Keratinocyte (primary cell): Measurements from ENCODE around the gene ACTN2. TPM values are rescaled to one million over a fixed set of nuclear protein-coding genes. Genes with fewer than 3 reads are reported as not detected.

Source experiments
- DNase-seq: peaks from one replicate; pipeline ENCODE4 v3.0.0-alpha.2; 2011; ENCODE audit warnings: low read depth, missing footprints, low spot score
- FAIRE-seq: peaks from 2 replicates; lab custom pipeline; 2011; peaks lifted over from hg19 to GRCh38; lab: Jason Lieb, UNC
- H2AFZ ChIP-seq: 2 replicates; pipeline ENCODE4 v1.6.0; 2012; ENCODE audit warnings: low read length, control low read depth, inconsistent platforms; ENCODE audit not compliant: control insufficient read depth
- H3K27ac ChIP-seq: 2 replicates; pipeline ENCODE4 v1.5.1; 2011; ENCODE audit warnings: low read length; ENCODE audit not compliant: control insufficient read depth, insufficient read depth
- H3K27me3 ChIP-seq: 3 replicates; pipeline ENCODE4 v1.6.0; 2011; ENCODE audit warnings: low read length; ENCODE audit not compliant: control insufficient read depth, insufficient read depth; ENCODE audit errors: extremely low read depth
- H3K36me3 ChIP-seq, 2 experiments: 2 replicates in 1 of 2; 3 replicates in 1 of 2; pipeline ENCODE4 v1.5.1; 2011; ENCODE audit warnings: low read length in 2 of 2, mild to moderate bottlenecking in 1 of 2; ENCODE audit not compliant: control insufficient read depth in 2 of 2, insufficient read depth in 2 of 2; ENCODE audit errors: extremely low read depth in 1 of 2
- H3K4me1 ChIP-seq: 3 replicates; pipeline ENCODE4 v1.5.1; 2011; ENCODE audit warnings: low read length; ENCODE audit not compliant: control insufficient read depth, insufficient read depth; ENCODE audit errors: extremely low read depth
- H3K4me2 ChIP-seq: 3 replicates; pipeline ENCODE4 v1.6.0; 2011; ENCODE audit warnings: low read depth, low read length; ENCODE audit not compliant: control insufficient read depth, insufficient read depth; ENCODE audit errors: extremely low read depth
- H3K4me3 ChIP-seq, 3 experiments: fragments of 200-600 bp in 1 of 3; sonication (generic) in 1 of 3; 2 replicates in 2 of 3; 3 replicates in 1 of 3; pipeline ENCODE4 v1.5.1; 2011 to 2016; ENCODE audit warnings: low read length in 3 of 3, mild to moderate bottlenecking in 3 of 3, control low read depth in 2 of 3, inconsistent platforms in 1 of 3, low read depth in 1 of 3, mixed read lengths in 1 of 3, mixed run types in 1 of 3, moderate library complexity in 1 of 3; ENCODE audit not compliant: control insufficient read depth in 2 of 3, insufficient read depth in 2 of 3; ENCODE audit errors: extremely low read depth in 1 of 3
- H3K79me2 ChIP-seq: 2 replicates; pipeline ENCODE4 v1.6.0; 2012; ENCODE audit warnings: low read length; ENCODE audit not compliant: control insufficient read depth, insufficient read depth
- H3K9ac ChIP-seq: 3 replicates; pipeline ENCODE4 v1.6.0; 2011; ENCODE audit warnings: low read length; ENCODE audit not compliant: control insufficient read depth, insufficient read depth; ENCODE audit errors: extremely low read depth
- H3K9me1 ChIP-seq: 3 replicates; pipeline ENCODE4 v1.6.0; 2011; ENCODE audit warnings: low read length; ENCODE audit not compliant: control insufficient read depth, insufficient read depth; ENCODE audit errors: extremely low read depth
- H3K9me3 ChIP-seq: 2 replicates; pipeline ENCODE4 v1.5.1; 2012; ENCODE audit warnings: low read depth, low read length; ENCODE audit not compliant: control insufficient read depth
- H4K20me1 ChIP-seq: 3 replicates; pipeline ENCODE4 v1.6.0; 2011; ENCODE audit warnings: low read length; ENCODE audit not compliant: control insufficient read depth, insufficient read depth; ENCODE audit errors: extremely low read depth
- CTCF ChIP-seq, 3 experiments: IDR thresholded peaks in 1 of 3; conservative IDR thresholded peaks in 1 of 3; optimal IDR thresholded peaks in 1 of 3; 2 replicates in 2 of 3; 3 replicates in 1 of 3; pipeline versions ENCODE3 to v1.5.1; 2011; ENCODE audit warnings: low read length in 3 of 3, mild to moderate bottlenecking in 3 of 3, moderate library complexity in 2 of 3, control low read depth in 1 of 3, inconsistent platforms in 1 of 3; ENCODE audit not compliant: insufficient read depth in 2 of 3; ENCODE audit errors: extremely low read depth in 1 of 3
- EZH2 ChIP-seq: IDR thresholded peaks from one replicate; pipeline ENCODE4 v1.6.1; 2012; ENCODE audit warnings: inconsistent platforms, mild to moderate bottlenecking, low read length, moderate library complexity
- dilution Hi-C: fragments of 300-500 bp; cut with MboI; formaldehyde crosslinking; loops from one replicate; pipeline ENCODE4 v1.7.0; 2020; ENCODE audit warnings: low sequenced_read_pairs; ENCODE audit not compliant: extremely low pct_ligation_motif_present
- polyA plus RNA-seq, 5 experiments: library from polyadenylated mRNA; depleted of rRNA in 3 of 5; stranded (reverse) in 3 of 5; stranded (forward) in 1 of 5; unstranded in 1 of 5; fragments of >200 nt; gene quantifications; 1 replicate in 1 of 5; 2 replicates in 3 of 5; 3 replicates in 1 of 5; pipeline versions ENCODE4 v1.2.1 to v1.2.3, GENCODE V29; 2011 to 2012; ENCODE audit warnings: missing spikeins in 2 of 5, low read depth in 1 of 5, low replicate concordance in 1 of 5

ACTN2 gene
- polyA plus RNA-seq, 1 donor (not counting 4 experiments of a cell fraction or from before 2014, with no cell fraction given): not detected

- FAIRE-seq (no peak), DNase-seq (no peak)
- Histone ChIP-seq H3K9me1 (no peaks in the 10 kb centered on the region), H3K9ac (no peak overlapping the region), H2AFZ (no peak overlapping the region), H3K4me1 (no peaks in the 10 kb centered on the region), H3K9me3 (no peaks in the 10 kb centered on the region), H3K4me2 (no peak overlapping the region), H3K27me3 (no peaks in the 10 kb centered on the region), H4K20me1 (no peaks in the 10 kb centered on the region), H3K4me3 (no peak overlapping the region), H3K36me3 (no peaks in the 10 kb centered on the region), H3K27ac (no peak overlapping the region), H3K79me2 (no peaks in the 10 kb centered on the region)
- TF ChIP-seq CTCF (optimal IDR thresholded peaks at IDR 0.05 in 1 of 3, IDR thresholded peaks at IDR 0.05 in 1 of 3, conservative IDR thresholded peaks at IDR 0.05 in 1 of 3; ENCODE audit: extremely low read depth in 1 of 3, insufficient read depth in 2 of 3, low read length in 3 of 3) (no peak), EZH2 (no peak)
- dilution Hi-C loops: no loop called here
Measured at GRCh38 chr1:236761397-236762132, 75.3 kb downstream of the ACTN2 start.

- Histone ChIP-seq H2AFZ (no peak overlapping the region), H3K9me3 (no peaks in the 10 kb centered on the region), H3K9ac (no peak overlapping the region), H3K4me1 (no peaks in the 10 kb centered on the region), H3K79me2 (no peaks in the 10 kb centered on the region), H3K36me3 (no peaks in the 10 kb centered on the region), H3K4me2 (no peak overlapping the region), H3K9me1 (no peaks in the 10 kb centered on the region), H3K4me3 (no peak overlapping the region), H3K27me3 (no peaks in the 10 kb centered on the region), H4K20me1 (no peaks in the 10 kb centered on the region), H3K27ac (no peak overlapping the region)
- dilution Hi-C loops: no loop called here
- no peak for TF ChIP-seq EZH2
- TF ChIP-seq CTCF (optimal IDR thresholded peaks at IDR 0.05 in 1 of 3, IDR thresholded peaks at IDR 0.05 in 1 of 3, conservative IDR thresholded peaks at IDR 0.05 in 1 of 3; ENCODE audit: extremely low read depth in 1 of 3, insufficient read depth in 2 of 3, low read length in 3 of 3): no peak
- DNase-seq: no peak
- no peak for FAIRE-seq
Measured at GRCh38 chr1:236762410-236762809, 76.1 kb downstream of the ACTN2 start.
